Activated CD4-positive, CD25-positive, alpha-beta regulatory T cell treated with anti-CD3 and anti-CD28 coated beads, Interleukin-2, amount 50 U/mL, for 16 hours (primary cell): Measurements from ENCODE around the gene TAAR9.
A peak's percentile ranks its signal among the peaks of the same experiment; 100 is the strongest.
"Not testable (repeated sequence)": the region's sequence is repeated elsewhere in the genome, so short reads cannot be mapped to it uniquely, and the experiment has no call there.

Experiments
- DNase-seq: peaks from one replicate; pipeline ENCODE4 v3.0.0-alpha.2; 2020; ENCODE audit warnings: low read depth, low spot score

TAAR9 gene

DNA sequence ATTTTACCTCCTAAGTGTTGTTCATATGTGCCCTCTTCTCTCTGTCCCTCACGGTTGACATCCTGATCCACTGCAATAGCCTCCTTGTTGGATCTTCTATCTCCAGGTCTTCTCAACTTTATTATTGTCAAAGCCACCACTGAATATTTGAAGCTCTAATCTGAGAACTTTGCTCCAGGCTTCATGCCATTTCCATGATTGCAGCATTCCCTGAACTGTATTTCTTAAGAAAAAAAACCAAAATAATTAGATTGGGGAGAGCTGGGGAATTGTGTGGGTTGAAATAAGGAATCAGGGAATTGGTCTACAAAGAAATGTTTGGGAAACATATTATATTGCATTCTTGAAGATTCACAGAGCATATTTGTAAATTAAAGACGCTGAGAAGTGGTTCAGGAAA lies 22.7 kb upstream of the TAAR9 start:
- no peak for DNase-seq

- no peak for DNase-seq
These were observed 17.1 kb upstream of the TAAR9 start for GRCh38 chr6:132520953-132521352.

GRCh38 chr6:132524646-132525045 lies 13.4 kb upstream of the TAAR9 start:
- DNase-seq = no peak

GRCh38 chr6:132525866-132526265 lies 12.2 kb upstream of the TAAR9 start:
- no peak for DNase-seq

- no peak for DNase-seq
These were observed 11.6 kb upstream of the TAAR9 start for GRCh38 chr6:132526461-132526860.

- DNase-seq = no peak
These were observed 10.3 kb upstream of the TAAR9 start for GRCh38 chr6:132527791-132528190.

- peak; percentile 68 for DNase-seq
These were observed 7.6 kb upstream of the TAAR9 start for GRCh38 chr6:132530293-132530974.

- DNase-seq = not testable (repeated sequence)
These were observed 3.5 kb upstream of the TAAR9 start for GRCh38 chr6:132534546-132534945.

GRCh38 chr6:132537145-132537544 lies 932 bp upstream of the TAAR9 start:
- DNase-seq = no peak

DNA sequence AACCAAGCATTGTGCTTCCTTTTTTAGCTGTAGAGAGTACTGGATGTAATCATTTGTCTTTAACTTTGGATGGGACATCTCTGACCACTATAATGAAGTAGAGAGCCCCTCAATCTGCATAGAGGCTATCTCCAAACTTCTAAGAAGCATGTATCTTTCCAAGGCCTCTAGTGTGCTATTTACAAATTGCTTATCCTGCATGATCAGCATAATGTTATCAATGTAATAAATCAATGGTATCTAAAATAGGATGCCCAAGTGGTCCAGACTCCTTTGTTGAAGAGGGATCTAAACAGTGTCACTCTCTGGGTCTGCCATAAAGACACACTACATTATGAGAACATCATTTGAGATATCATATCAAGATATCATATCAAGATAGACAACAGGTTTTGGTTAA lies 6.7 kb downstream of the TAAR9 start:
- no peak for DNase-seq

DNA sequence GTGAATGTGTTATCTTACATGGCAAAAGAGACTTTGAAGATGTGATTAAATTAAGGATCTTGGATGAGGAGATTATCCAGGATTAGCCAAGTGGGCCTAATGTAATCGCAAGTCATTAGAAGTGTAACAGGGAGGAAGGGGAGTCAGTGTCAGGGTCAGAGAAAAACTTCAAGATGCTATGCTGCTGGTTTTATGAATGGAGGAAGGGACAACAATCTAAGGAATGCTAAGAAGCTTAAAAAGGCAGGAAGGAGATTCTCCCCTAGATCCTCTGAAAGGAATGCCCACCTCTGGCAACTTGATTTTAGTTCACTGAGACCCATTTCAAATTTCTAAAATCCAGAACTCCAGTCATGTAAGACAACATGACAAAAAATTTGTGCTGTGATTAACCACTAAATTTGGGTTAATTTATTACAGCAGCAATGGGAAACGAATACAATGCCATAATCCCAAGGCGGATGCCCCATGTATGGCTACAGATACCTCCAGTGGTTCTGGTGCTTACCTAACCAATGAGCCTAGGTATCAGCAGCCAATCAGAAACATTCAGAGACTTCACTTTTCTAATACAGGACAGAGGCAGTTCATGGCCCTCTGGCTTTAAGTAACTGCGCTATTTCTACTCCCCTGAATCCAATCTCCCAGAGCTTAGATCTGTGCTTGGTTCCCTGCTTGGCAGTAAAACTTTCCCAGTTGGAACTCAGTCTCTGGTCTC lies 10.8 kb downstream of the TAAR9 start:
- no peak for DNase-seq

GRCh38 chr6:132551214-132551613 lies 13.1 kb downstream of the TAAR9 start:
- DNase-seq = no peak

GRCh38 chr6:132552372-132552771 lies 14.3 kb downstream of the TAAR9 start, which contains the start of gene TAAR8:
Gene TAAR8, plus strand, starts transcription at chr6:132552672. Its CDS starts 21 bp downstream, at chr6:132552693.
- DNase-seq = no peak

DNA sequence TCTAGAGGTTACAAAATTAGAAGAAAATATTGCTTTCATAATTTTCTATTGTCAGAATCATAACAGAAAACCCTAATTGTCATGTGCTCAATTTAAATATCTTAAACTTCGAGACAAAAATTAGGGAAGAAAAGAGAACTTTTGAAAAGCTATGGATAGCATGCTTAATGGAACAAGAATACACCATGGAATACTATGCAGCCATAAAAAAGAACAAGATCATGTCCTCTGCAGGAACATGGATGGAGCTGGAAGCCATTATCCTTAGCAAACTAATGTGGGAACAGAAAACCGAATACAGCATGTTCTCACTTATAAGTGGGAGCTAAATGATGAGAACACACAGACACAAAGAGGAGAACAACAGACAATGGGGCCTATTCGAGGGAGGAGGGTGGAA lies 22.0 kb downstream of the TAAR9 start:
- DNase-seq = not testable (repeated sequence)

DNA sequence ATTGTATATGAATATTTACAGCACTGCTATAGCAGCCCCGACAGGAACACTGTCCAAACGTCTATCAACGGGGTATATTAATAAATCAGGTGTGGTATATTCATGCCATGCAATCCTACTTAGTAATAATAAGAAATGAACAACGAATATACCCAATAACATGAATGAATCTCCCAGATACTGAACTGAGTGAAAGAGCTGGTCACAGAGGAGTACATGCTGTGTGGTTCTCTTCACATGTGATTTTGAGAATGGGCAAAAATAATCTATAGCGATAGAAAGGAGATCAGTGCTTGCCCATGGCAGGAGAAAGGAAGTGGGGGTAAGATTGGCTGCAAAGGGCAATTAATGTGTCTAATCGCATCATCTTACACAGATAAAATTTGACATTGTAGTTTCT lies 28.3 kb downstream of the TAAR9 start:
- DNase-seq = no peak

GRCh38 chr6:132567566-132567965 lies 29.5 kb downstream of the TAAR9 start:
- DNase-seq = no peak

GRCh38 chr6:132568611-132569010 lies 30.5 kb downstream of the TAAR9 start:
- DNase-seq = no peak

DNA sequence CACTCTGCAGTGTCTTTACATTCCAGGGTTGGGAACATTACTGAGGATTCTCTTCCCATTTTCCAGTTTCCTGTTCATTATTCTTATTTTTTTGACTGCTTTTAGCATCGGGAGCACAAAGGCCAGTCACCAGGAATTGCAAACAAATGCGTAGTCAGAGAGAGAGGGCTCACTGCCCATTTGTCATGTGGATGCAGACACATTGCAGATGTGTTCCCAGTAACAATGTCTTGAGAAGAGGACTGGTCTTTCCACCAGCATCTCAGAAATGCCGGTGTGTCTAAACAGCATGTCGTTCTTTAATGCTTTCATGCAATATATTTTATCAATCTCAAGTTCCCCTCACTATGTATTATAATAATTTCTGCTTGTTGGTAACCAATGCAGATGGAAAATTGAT lies 31.1 kb downstream of the TAAR9 start:
- DNase-seq = no peak

GRCh38 chr6:132570221-132570777 lies 32.2 kb downstream of the TAAR9 start, which contains the start of gene TAAR6:
Gene TAAR6, plus strand, starts transcription at chr6:132570322. Its CDS starts 0 bp downstream, at chr6:132570322.
- DNase-seq = no peak

GRCh38 chr6:132571774-132572173 lies 33.7 kb downstream of the TAAR9 start:
- DNase-seq = no peak

DNA sequence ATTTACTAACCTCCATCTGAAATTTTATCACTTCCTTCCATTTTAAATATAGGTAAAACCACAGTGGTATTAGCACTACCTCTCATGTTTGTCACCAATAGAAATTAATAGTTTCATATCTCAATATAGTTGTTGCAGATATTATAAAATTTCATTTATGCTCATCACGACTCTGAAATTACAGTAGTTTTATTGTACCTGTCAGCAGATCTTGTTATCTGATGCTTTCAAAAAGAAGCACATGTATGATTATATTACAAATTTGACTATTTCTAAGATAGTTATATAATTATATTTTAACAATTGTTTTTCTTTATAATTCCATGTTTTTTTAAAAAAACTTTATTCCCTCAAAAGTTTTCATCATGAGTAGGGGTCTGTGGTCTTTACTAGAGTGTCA lies 46.6 kb downstream of the TAAR9 start:
- no peak for DNase-seq

- DNase-seq = no peak
These were observed 49.3 kb downstream of the TAAR9 start for GRCh38 chr6:132587424-132587823.
